Heart left ventricle (tissue), 16 donors: ENCODE results near the gene LYST. TPM values are rescaled to one million over a fixed set of nuclear protein-coding genes. Genes with fewer than 3 reads are reported as not detected.

Experiments
- ATAC-seq, 4 donors: fragments of 200-7000 bp; cut with Tn5 transposase; one replicate each; pipeline ENCODE4 v1.9.1; 2020 to 2022; ENCODE audit warnings: moderate library complexity in 4 of 4, mild to moderate bottlenecking in 3 of 4, moderate number of reproducible peaks in 1 of 4
- DNase-seq, 5 donors: peaks; one replicate each; pipeline ENCODE4 v3.0.0-alpha.2; 2020
- H3K27ac ChIP-seq, 12 donors: fragments of 200-600 bp; sonication (generic) in 4 of 12; one replicate each; pipeline versions ENCODE4 v1.5.0 to v1.8.0; 2016 to 2022; ENCODE audit warnings: mild to moderate bottlenecking in 2 of 12
- H3K27me3 ChIP-seq, 9 donors: fragments of 200-600 bp; sonication (generic) in 2 of 9; one replicate each; pipeline versions ENCODE4 v1.5.1 to v1.8.0; 2016 to 2022; ENCODE audit warnings: mild to moderate bottlenecking in 3 of 9
- H3K36me3 ChIP-seq, 9 donors: fragments of 200-600 bp; sonication (generic) in 2 of 9; one replicate each; pipeline versions ENCODE4 v1.5.0 to v1.8.0; 2018 to 2022; ENCODE audit warnings: mild to moderate bottlenecking in 2 of 9
- H3K4me1 ChIP-seq, 12 donors: fragments of 200-600 bp; sonication (generic) in 4 of 12; one replicate each; pipeline versions ENCODE4 v1.5.0 to v1.8.0; 2016 to 2022; ENCODE audit warnings: mild to moderate bottlenecking in 3 of 12
- H3K4me3 ChIP-seq, 12 donors: fragments of 200-600 bp; sonication (generic) in 4 of 12; one replicate each; pipeline versions ENCODE4 v1.5.0 to v1.8.0; 2017 to 2022; ENCODE audit warnings: mild to moderate bottlenecking in 9 of 12, moderate library complexity in 4 of 12
- H3K9me3 ChIP-seq, 12 donors: fragments of 200-600 bp; sonication (generic) in 4 of 12; one replicate each; pipeline versions ENCODE4 v1.5.0 to v1.8.0; 2016 to 2022; ENCODE audit warnings: mild to moderate bottlenecking in 1 of 12
- POLR2A ChIP-seq, 2 donors: fragments of 450-650 bp; IDR thresholded peaks; one replicate each; pipeline ENCODE4 v1.6.1; 2017; ENCODE audit warnings: antibody characterized with exemption in 2 of 2, mild to moderate bottlenecking in 2 of 2, moderate library complexity in 2 of 2
- WGBS, 4 donors: extraction: QIAGEN DNeasy Blood & Tissue Kit in 2 of 4; methylation state at CpG; one replicate each; pipeline versions ENCODE4 v1.1.5 to v1.1.7; 2013 to 2018; 5-methylcytosine and 5-hydroxymethylcytosine counted together
- intact Hi-C, 10 donors: fragments of 100-400 bp; cut with DNase I; formaldehyde crosslinking; loops; one replicate each; pipeline versions ENCODE4 v1.11.1 to v1.14.2; 2022
- polyA plus RNA-seq, 2 donors: library from polyadenylated mRNA; stranded (reverse); fragments of 200-250 nt; gene quantifications; one replicate each; pipeline ENCODE4 v1.2.3, GENCODE V29; 2013
- total RNA-seq, 9 donors: library from RNA; depleted of rRNA in 2 of 9; stranded (reverse); fragments of >200 nt in 2 of 9; fragmentation: NEBNext Ultra II Directional in 3 of 9; extraction: Animal tissue kit (Norgen Biotek cat#: 25700) in 3 of 9; gene quantifications; one replicate each; pipeline versions ENCODE4 v1.1.0 to v1.2.4, GENCODE V29; 2016 to 2023
- TF ChIP-seq, protein P1 (sequence below), 12 donors: fragments of 200-600 bp; sonication (generic) in 4 of 12; IDR thresholded peaks; one replicate each; pipeline versions ENCODE4 v1.5.0 to v1.8.0; 2018 to 2022; ENCODE audit warnings: antibody characterized with exemption in 12 of 12, mild to moderate bottlenecking in 5 of 12
- donor health status: ischemic (EF 13 %, LVEDD 7.1; RV severe dilation, severe dysfunction).
- donor health status: healthy with polysubstance abuse.
- donor health status: DM: no; HTN: yes; CAD: no.
- donor health status: DM: no; HTN: no; CAD: no.
- donor health status: ischemic (EF 25% LVEDD 6.9; RV normal size, moderate dysfunction).
- donor health status: ischemic (EF 25% LVEDD 5.7; RV mildly dilated, moderate dysfunction).
- donor health status: healthy.
- donor health status: DM: yes; HTN: yes; CAD: no.
- donor health status: ischemic (EF 35%, LVEDD 5.7; RV mildly dilated, moderate dysfunction).
- donor health status: nonischemic (EF 11% LVEDD 7.7; RV severe dilation, severe dysfunction).
- donor health status: DM: yes; HTN: yes; CAD: no.
- donor health status: PGD.
- donor health status: ischemic (EF 29% LVEDD 5.4; RV normal size, mild dysfunction).
- donor health status: nonischemic (EF 23%, LVEDD 6.1; RV moderate dilation, normal function).

LYST gene
- total and polyA plus RNA-seq, 11 donors, result 3.4 to 22.5 (median 11.2) TPM

DNA sequence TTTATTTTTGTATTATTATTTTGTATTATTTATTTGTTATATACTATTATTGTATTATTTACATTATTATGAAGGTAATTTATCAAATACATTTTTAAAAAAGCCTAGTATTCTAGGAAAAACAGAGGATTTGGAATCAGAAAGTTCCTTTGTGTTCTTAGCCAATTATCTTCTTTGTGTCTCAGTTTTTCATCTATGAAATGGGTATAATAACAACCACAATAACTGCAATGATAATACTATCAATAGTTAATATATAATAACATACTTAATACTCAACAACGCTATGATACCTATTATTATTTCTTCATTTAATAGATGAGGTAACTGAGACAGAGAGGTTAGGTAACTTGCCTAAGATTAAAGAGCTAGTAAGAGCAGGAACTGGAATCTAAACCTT is 136.7 kb downstream of the LYST start:
- H3K9me3 ChIP-seq, result no peaks in the 10 kb centered on the region
- H3K36me3 ChIP-seq, result peaks cover 0 to 75% (median 44%) of the 10 kb centered on the region in 9 donors
- H3K27ac ChIP-seq, result no peak overlapping the region
- no peaks in the 10 kb centered on the region for H3K4me1 ChIP-seq
- 93 to 96% (median 93%) methylated on average over 1 of the region's 1 CpG for WGBS, 4 donors
- no peak overlapping the region for H3K4me3 ChIP-seq
- DNase-seq (no peak), ATAC-seq (no peak)
- TF ChIP-seq, protein P1, sequence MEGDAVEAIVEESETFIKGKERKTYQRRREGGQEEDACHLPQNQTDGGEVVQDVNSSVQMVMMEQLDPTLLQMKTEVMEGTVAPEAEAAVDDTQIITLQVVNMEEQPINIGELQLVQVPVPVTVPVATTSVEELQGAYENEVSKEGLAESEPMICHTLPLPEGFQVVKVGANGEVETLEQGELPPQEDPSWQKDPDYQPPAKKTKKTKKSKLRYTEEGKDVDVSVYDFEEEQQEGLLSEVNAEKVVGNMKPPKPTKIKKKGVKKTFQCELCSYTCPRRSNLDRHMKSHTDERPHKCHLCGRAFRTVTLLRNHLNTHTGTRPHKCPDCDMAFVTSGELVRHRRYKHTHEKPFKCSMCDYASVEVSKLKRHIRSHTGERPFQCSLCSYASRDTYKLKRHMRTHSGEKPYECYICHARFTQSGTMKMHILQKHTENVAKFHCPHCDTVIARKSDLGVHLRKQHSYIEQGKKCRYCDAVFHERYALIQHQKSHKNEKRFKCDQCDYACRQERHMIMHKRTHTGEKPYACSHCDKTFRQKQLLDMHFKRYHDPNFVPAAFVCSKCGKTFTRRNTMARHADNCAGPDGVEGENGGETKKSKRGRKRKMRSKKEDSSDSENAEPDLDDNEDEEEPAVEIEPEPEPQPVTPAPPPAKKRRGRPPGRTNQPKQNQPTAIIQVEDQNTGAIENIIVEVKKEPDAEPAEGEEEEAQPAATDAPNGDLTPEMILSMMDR (IDR thresholded peaks at IDR 0.05), result no peak
- TF ChIP-seq POLR2A (IDR thresholded peaks at IDR 0.05), result no peak
- H3K27me3 ChIP-seq, result no peaks in the 10 kb centered on the region
- intact Hi-C loops, result no loop called here

DNA sequence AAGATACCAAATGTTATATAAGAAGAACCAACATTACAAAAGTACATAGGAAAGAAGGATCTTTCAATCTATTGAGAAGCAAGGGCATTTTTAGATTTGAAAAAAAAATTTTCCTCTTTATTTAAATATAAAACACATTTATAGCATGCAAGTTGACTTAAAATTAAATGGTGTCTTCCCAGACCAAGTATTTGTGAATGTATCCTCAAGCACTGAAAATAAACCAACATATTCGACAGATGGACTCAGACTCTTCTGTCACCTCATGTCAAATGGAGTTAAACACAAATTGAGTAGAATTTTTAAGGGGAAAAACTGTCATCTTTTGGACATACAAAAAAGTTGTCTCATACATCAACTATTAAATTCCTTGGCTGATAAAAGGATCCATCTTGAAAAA is 140.1 kb downstream of the LYST start:
- 92 to 100% (median 95%) methylated on average over 1 of the region's 1 CpG for WGBS, 4 donors
- intact Hi-C loops, result no loop called here
- Histone ChIP-seq H3K4me1 (peaks cover 0 to 6% (median 0%) of the 10 kb centered on the region in 12 donors), H3K4me3 (no peak overlapping the region), H3K36me3 (peaks cover 0 to 91% (median 73%) of the 10 kb centered on the region in 9 donors), H3K9me3 (no peaks in the 10 kb centered on the region), H3K27me3 (no peaks in the 10 kb centered on the region), H3K27ac (no peak overlapping the region)
- ATAC-seq (no peak), DNase-seq (no peak)
- TF ChIP-seq, protein P1 (IDR thresholded peaks at IDR 0.05), result no peak
- no peak for TF ChIP-seq POLR2A (IDR thresholded peaks at IDR 0.05)

DNA sequence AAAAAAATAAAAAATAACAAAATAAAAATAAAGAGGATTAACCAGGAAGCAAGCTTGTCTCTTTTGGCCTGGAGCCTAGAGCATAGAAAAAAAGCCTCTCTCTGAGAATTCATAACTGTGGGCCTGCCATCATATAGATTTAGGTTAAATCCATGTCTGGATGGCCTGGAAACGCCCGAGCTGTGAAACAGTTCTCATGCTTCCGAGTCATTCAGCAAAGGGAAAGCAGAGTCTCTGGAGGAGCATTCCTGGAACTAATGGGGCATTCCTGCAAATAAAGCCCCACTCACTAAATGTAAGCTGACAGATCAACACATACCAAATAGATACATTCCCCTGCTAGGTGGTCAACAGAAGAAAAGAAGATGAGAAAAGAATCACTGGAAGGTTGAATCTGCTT is 141.3 kb downstream of the LYST start:
- 59 to 69% (median 66%) methylated on average over 3 of the region's 3 CpGs for WGBS, 4 donors

DNA sequence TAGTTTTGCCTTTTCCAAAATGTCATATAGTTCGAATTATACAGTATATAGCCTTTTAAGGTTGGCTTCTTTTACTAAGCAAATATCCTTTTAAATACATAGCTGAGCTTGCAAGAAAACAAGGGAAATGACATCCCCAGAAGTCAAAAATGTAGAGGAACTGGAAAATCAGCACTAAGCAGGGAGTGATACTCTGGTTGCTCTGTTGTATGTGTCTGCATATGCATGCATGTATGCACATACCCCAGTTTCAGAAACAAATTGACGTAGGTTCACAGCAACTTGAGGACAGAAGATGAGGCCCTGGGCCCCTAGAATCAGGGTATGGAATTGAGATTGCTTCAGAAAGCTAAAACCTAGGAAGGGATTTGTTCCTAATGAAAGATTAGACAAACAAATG is 142.0 kb downstream of the LYST start:
- intact Hi-C loops, result no loop called here
- H3K36me3 ChIP-seq, result peaks cover 0 to 97% (median 81%) of the 10 kb centered on the region in 9 donors
- DNase-seq, result no peak
- no peak overlapping the region for H3K4me3 ChIP-seq
- H3K9me3 ChIP-seq, result no peaks in the 10 kb centered on the region
- no peaks in the 10 kb centered on the region for H3K27me3 ChIP-seq
- 96 to 100% (median 97%) methylated on average over 2 of the region's 2 CpGs for WGBS, 4 donors
- H3K4me1 ChIP-seq, result peaks cover 0 to 6% (median 0%) of the 10 kb centered on the region in 12 donors
- no peak for TF ChIP-seq POLR2A (IDR thresholded peaks at IDR 0.05)
- TF ChIP-seq, protein P1 (IDR thresholded peaks at IDR 0.05), result no peak
- no peak overlapping the region for H3K27ac ChIP-seq
- no peak for ATAC-seq

More for the DNA sequence above, 141.3 kb downstream of the LYST start:
- Histone ChIP-seq H3K27me3 (no peaks in the 10 kb centered on the region), H3K36me3 (peaks cover 0 to 96% (median 80%) of the 10 kb centered on the region in 9 donors), H3K9me3 (no peaks in the 10 kb centered on the region), H3K4me3 (no peak overlapping the region), H3K4me1 (peaks cover 0 to 6% (median 0%) of the 10 kb centered on the region in 12 donors), H3K27ac (no peak overlapping the region)
- intact Hi-C loops, result no loop called here
- DNase-seq (no peak), ATAC-seq (no peak)
- TF ChIP-seq POLR2A (IDR thresholded peaks at IDR 0.05), result no peak
- TF ChIP-seq, protein P1 (IDR thresholded peaks at IDR 0.05), result no peak
